Left ventricle myocardium inferior (tissue), 1 donor: ENCODE data around the gene MIA. TPM values are rescaled to one million over a fixed set of nuclear protein-coding genes. Genes with fewer than 3 reads are reported as not detected.

ENCODE experiments used
- DNase-seq: peaks from one replicate; pipeline ENCODE4 v3.0.0-alpha.2; 2020
- H3K27ac ChIP-seq: fragments of 200-600 bp; replicated peaks from 2 replicates; pipeline ENCODE4 v1.8.0; 2021
- H3K27me3 ChIP-seq: fragments of 200-600 bp; 2 replicates; pipeline ENCODE4 v1.8.0; 2021; ENCODE audit warnings: low read depth
- H3K36me3 ChIP-seq: fragments of 200-600 bp; 2 replicates; pipeline ENCODE4 v1.8.0; 2021
- H3K4me1 ChIP-seq: fragments of 200-600 bp; 2 replicates; pipeline ENCODE4 v1.8.0; 2021
- H3K4me3 ChIP-seq: fragments of 200-600 bp; 2 replicates; pipeline ENCODE4 v1.8.0; 2021; ENCODE audit warnings: mild to moderate bottlenecking, moderate library complexity
- H3K9me3 ChIP-seq: fragments of 200-600 bp; replicated peaks from 2 replicates; pipeline ENCODE4 v1.8.0; 2021
- CTCF ChIP-seq: fragments of 200-600 bp; IDR thresholded peaks from 2 replicates; pipeline ENCODE4 v1.8.0; 2021; ENCODE audit warnings: antibody characterized with exemption, mild to moderate bottlenecking, borderline replicate concordance
- intact Hi-C: fragments of 100-400 bp; cut with micrococcal nuclease; formaldehyde crosslinking; loops from one replicate; pipeline ENCODE4 v1.11.0; 2022
- total RNA-seq: library from RNA; stranded (reverse); fragmentation: NEBNext Ultra II Directional; extraction: Animal tissue kit (Norgen Biotek cat#: 25700); gene quantifications from one replicate; pipeline ENCODE4 v1.2.1, GENCODE V29; 2021
- donor health status: DM: no; HTN: yes; CAD: no; lungs with severe emphysema.

MIA gene
- total RNA-seq, 1 donor from 2014 or later, result not detected

GRCh38 chr19:40801426-40802299 lies 26.3 kb downstream of the MIA start:
- intact Hi-C loops, result no loop called here
- TF ChIP-seq CTCF, result no peak
- no peak for DNase-seq
- Histone ChIP-seq H3K4me1 (peaks cover 82% of the 10 kb centered on the region), H3K9me3 (no peaks in the 10 kb centered on the region), H3K27ac (peak overlapping the region; percentile 99), H3K4me3 (peak overlapping the region; percentile 97), H3K27me3 (no peaks in the 10 kb centered on the region), H3K36me3 (peaks cover 19% of the 10 kb centered on the region)

GRCh38 chr19:40802300-40803169 lies 27.2 kb downstream of the MIA start:
- H3K4me3 ChIP-seq, result peak overlapping the region; percentile 97
- peaks cover 91% of the 10 kb centered on the region for H3K4me1 ChIP-seq

GRCh38 chr19:40803170-40803856 lies 28.0 kb downstream of the MIA start:
- no peak for DNase-seq
- Histone ChIP-seq H3K27ac (peak overlapping the region; percentile 99), H3K27me3 (no peaks in the 10 kb centered on the region), H3K36me3 (peaks cover 33% of the 10 kb centered on the region), H3K4me1 (peaks cover 92% of the 10 kb centered on the region), H3K9me3 (no peaks in the 10 kb centered on the region), H3K4me3 (peak overlapping the region; percentile 97)
- no peak for TF ChIP-seq CTCF
- intact Hi-C loops, result no loop called here

More at GRCh38 chr19:40802300-40803169, 27.2 kb downstream of the MIA start:
- Histone ChIP-seq H3K27ac (peak overlapping the region; percentile 99), H3K9me3 (no peaks in the 10 kb centered on the region), H3K36me3 (peaks cover 25% of the 10 kb centered on the region), H3K27me3 (no peaks in the 10 kb centered on the region)
- DNase-seq, result peak; percentile 87
- intact Hi-C loops, result no loop called here
- TF ChIP-seq CTCF, result no peak

- H3K9me3 ChIP-seq, result no peaks in the 10 kb centered on the region
- peak; percentile 64 for DNase-seq
- intact Hi-C loops, result no loop called here
- H3K27ac ChIP-seq, result peak overlapping the region; percentile 99
- no peak for TF ChIP-seq CTCF
- peaks cover 99% of the 10 kb centered on the region for H3K4me1 ChIP-seq
- peak overlapping the region; percentile 97 for H3K4me3 ChIP-seq
- H3K36me3 ChIP-seq, result peaks cover 40% of the 10 kb centered on the region
- H3K27me3 ChIP-seq, result no peaks in the 10 kb centered on the region
Observed at GRCh38 chr19:40803857-40804782, 28.8 kb downstream of the MIA start.
